PC-9 (cell line): Measurements from ENCODE around the gene P2RY13. TPM values are rescaled to one million over a fixed set of nuclear protein-coding genes. Genes with fewer than 3 reads are reported as not detected.

Source experiments
- BruUV-seq: library from RNA; stranded (reverse); fragments of 400-500 nt; replicated peaks from 2 replicates; lab custom pipeline; 2021; lab: Mats Ljungman, UMichigan
- CTCF ChIA-PET: fragments of 300-600 bp; sonication (Branson Sonifier 250); formaldehyde crosslinking; loops from one replicate; lab custom pipeline; 2022; ENCODE audit warnings: antibody characterized with exemption; lab: Charles Lee
- POLR2A ChIA-PET: fragments of 300-600 bp; sonication (Branson Sonifier 250); formaldehyde crosslinking; loops from one replicate; lab custom pipeline; 2022; ENCODE audit warnings: antibody characterized with exemption; ENCODE audit not compliant: unreplicated experiment; lab: Charles Lee
- DNase-seq, 2 experiments: peaks; one replicate each; pipeline versions ENCODE4 v3.0.0 to v3.0.0-alpha.2; 2015 to 2022; ENCODE audit warnings: mixed read lengths in 1 of 2
- H2AFZ ChIP-seq: fragments of 200-600 bp; sonication (generic); 2 replicates; pipeline ENCODE4 v1.8.1; 2017; ENCODE audit warnings: antibody characterized with exemption
- H3F3A ChIP-seq: fragments of 200-600 bp; sonication (generic); 2 replicates; pipeline ENCODE4 v1.8.1; 2017; ENCODE audit warnings: antibody characterized with exemption, mild to moderate bottlenecking, low read depth; ENCODE audit not compliant: insufficient read depth
- H3K27ac ChIP-seq: fragments of 200-600 bp; sonication (generic); 2 replicates; pipeline ENCODE4 v1.6.1; 2016; ENCODE audit warnings: mixed run types
- H3K27me3 ChIP-seq: fragments of 200-600 bp; sonication (generic); 2 replicates; pipeline ENCODE4 v1.6.1; 2016; ENCODE audit warnings: low read depth, mixed run types; ENCODE audit not compliant: insufficient read depth
- H3K36me3 ChIP-seq: fragments of 200-600 bp; sonication (generic); 2 replicates; pipeline ENCODE4 v1.6.1; 2016; ENCODE audit warnings: low read depth, mixed run types
- H3K4me1 ChIP-seq: fragments of 200-600 bp; sonication (generic); replicated peaks from 2 replicates; pipeline ENCODE4 v1.6.1; 2016; ENCODE audit warnings: mixed run types; ENCODE audit not compliant: insufficient read depth
- H3K4me2 ChIP-seq: fragments of 200-600 bp; sonication (generic); 2 replicates; pipeline ENCODE4 v1.6.1; 2017; ENCODE audit warnings: mixed run types
- H3K4me3 ChIP-seq: fragments of 200-600 bp; sonication (generic); 2 replicates; pipeline ENCODE4 v1.6.1; 2016; ENCODE audit warnings: mixed run types
- H3K79me2 ChIP-seq: fragments of 200-600 bp; sonication (generic); 2 replicates; pipeline ENCODE4 v1.6.1; 2017; ENCODE audit warnings: low read depth, mixed run types
- H3K9me2 ChIP-seq: fragments of 200-600 bp; sonication (generic); 2 replicates; pipeline ENCODE4 v1.8.1; 2017; ENCODE audit warnings: mild to moderate bottlenecking; ENCODE audit not compliant: insufficient read depth
- H3K9me3 ChIP-seq: fragments of 200-600 bp; sonication (generic); 2 replicates; pipeline ENCODE4 v1.8.1; 2016; ENCODE audit warnings: low read depth; ENCODE audit not compliant: insufficient read depth
- H4K20me1 ChIP-seq: fragments of 200-600 bp; sonication (generic); 2 replicates; pipeline ENCODE4 v1.8.1; 2017; ENCODE audit not compliant: insufficient read depth
- CTCF ChIP-seq: fragments of 200-600 bp; sonication (generic); conservative IDR thresholded peaks from 2 replicates; pipeline ENCODE4 v1.6.1; 2017; ENCODE audit warnings: mixed run types, antibody characterized with exemption, mild to moderate bottlenecking, moderate library complexity
- EZH2 ChIP-seq: fragments of 200-600 bp; sonication (generic); IDR thresholded peaks from 2 replicates; pipeline ENCODE4 v1.8.0; 2017; ENCODE audit warnings: antibody characterized with exemption, low read depth
- intact Hi-C: fragments of 100-400 bp; cut with micrococcal nuclease; formaldehyde crosslinking; loops from one replicate; pipeline ENCODE4 v1.10.0; 2022; ENCODE audit not compliant: unreplicated experiment
- total RNA-seq: library from RNA; stranded (reverse); gene quantifications from 2 replicates; pipeline ENCODE4 v1.2.3, GENCODE V29; 2021

P2RY13 gene
- total RNA-seq, 1 experiment from 2014 or later: not detected

- no peaks in the 10 kb centered on the region for H3K9me2 ChIP-seq
- peak overlapping the region; percentile 4; the same call in 1 of the 2 replicates for H2AFZ ChIP-seq
- H3K4me1 ChIP-seq: peaks cover 80% of the 10 kb centered on the region
- CTCF ChIA-PET: interaction anchor here (0.7 to 3.3 kb wide), 3 partner anchors 22 to 134 kb away, joined by 3 to 16 read pairs (median 9); no protein-coding TSS in a partner anchor
- intact Hi-C loops: loop anchor here (1.0 to 10.0 kb wide), 8 partner anchors 11 to 960 kb away; partner anchors contain the start of genes GPR87 and MBNL1
- peak overlapping the region; percentile 70 for H3K4me2 ChIP-seq
- DNase-seq: peak in 1 of 2 experiments; percentile 37
- no peaks in the 10 kb centered on the region for H4K20me1 ChIP-seq
- H3K79me2 ChIP-seq: peaks cover 49% of the 10 kb centered on the region
- H3K4me3 ChIP-seq: peak overlapping the region; percentile 38
- no peaks in the 10 kb centered on the region for H3K9me3 ChIP-seq
- TF ChIP-seq EZH2: no peak
- TF ChIP-seq CTCF: no peak
- H3K27ac ChIP-seq: peak overlapping the region; percentile 96
- POLR2A ChIA-PET: interaction anchor here (0.5 to 1.0 kb wide), 7 partner anchors 8 to 762 kb away, joined by 3 to 16 read pairs (median 3); no protein-coding TSS in a partner anchor
- no peaks in the 10 kb centered on the region for H3K27me3 ChIP-seq
- no peaks in the 10 kb centered on the region for H3K36me3 ChIP-seq
- TSS peak; percentile 81 for BruUV-seq
- peaks cover 52% of the 10 kb centered on the region for H3F3A ChIP-seq
These were observed 23.6 kb downstream of the P2RY13 start for GRCh38 chr3:151305775-151306151.

GRCh38 chr3:151305060-151305774, 24.1 kb downstream of the P2RY13 start:
- Histone ChIP-seq H3K9me2 (no peaks in the 10 kb centered on the region), H3K27me3 (no peaks in the 10 kb centered on the region), H3F3A (peaks cover 52% of the 10 kb centered on the region), H3K27ac (peak overlapping the region; percentile 96), H3K4me2 (peak overlapping the region; percentile 70), H3K4me3 (peak overlapping the region; percentile 51; the same call in 1 of the 2 replicates), H4K20me1 (no peaks in the 10 kb centered on the region), H3K4me1 (peaks cover 77% of the 10 kb centered on the region), H3K79me2 (peaks cover 43% of the 10 kb centered on the region), H2AFZ (peak overlapping the region; percentile 65), H3K9me3 (no peaks in the 10 kb centered on the region), H3K36me3 (no peaks in the 10 kb centered on the region)
- no TSS peak for BruUV-seq
- CTCF ChIA-PET: interaction anchor here (0.7 to 3.3 kb wide), 4 partner anchors 13 to 134 kb away, joined by 3 to 16 read pairs (median 6); no protein-coding TSS in a partner anchor
- TF ChIP-seq CTCF (no peak), EZH2 (no peak)
- peak; percentile 95 to 99 for DNase-seq
- intact Hi-C loops: loop anchor here (1.0 to 10.0 kb wide), 8 partner anchors 11 to 960 kb away; partner anchors contain the start of genes GPR87 and MBNL1
- POLR2A ChIA-PET: interaction anchor here (0.5 to 1.0 kb wide), 10 partner anchors 9 to 1854 kb away, joined by 3 to 16 read pairs (median 4); no protein-coding TSS in a partner anchor

- Histone ChIP-seq H3K79me2 (peaks cover 30% of the 10 kb centered on the region), H3K27ac (peak overlapping the region; percentile 96), H3K4me1 (peaks cover 63% of the 10 kb centered on the region), H3K27me3 (no peaks in the 10 kb centered on the region), H3K9me3 (no peaks in the 10 kb centered on the region), H3K4me2 (peak overlapping the region; percentile 70), H3K36me3 (peaks cover 7% of the 10 kb centered on the region; the same call in 1 of the 2 replicates), H3K9me2 (no peaks in the 10 kb centered on the region), H4K20me1 (no peaks in the 10 kb centered on the region), H2AFZ (no peak overlapping the region), H3K4me3 (no peak overlapping the region), H3F3A (peaks cover 52% of the 10 kb centered on the region)
- DNase-seq: no peak
- intact Hi-C loops: loop anchor here (10.0 kb wide), 1 partner anchor 961 kb away; the partner anchor contains the start of gene MBNL1
- no peak for TF ChIP-seq EZH2
- no peak for TF ChIP-seq CTCF
- CTCF ChIA-PET: interaction anchor here (3.3 kb wide), 1 partner anchor 24 kb away, joined by 16 read pairs; no protein-coding TSS in a partner anchor
- POLR2A ChIA-PET: no interaction called here
- no TSS peak for BruUV-seq
These were observed 25.6 kb downstream of the P2RY13 start for GRCh38 chr3:151303751-151304150.
